Activated T-cell treated with anti-CD3 and anti-CD28 coated beads, Interleukin-2, amount 50 U/mL, for 48 hours (primary cell): ENCODE results near the gene TMEM221.

Source experiments
- DNase-seq, 2 experiments: peaks; one replicate each; pipeline ENCODE4 v3.0.0-alpha.2; 2020

The TMEM221 gene

DNA sequence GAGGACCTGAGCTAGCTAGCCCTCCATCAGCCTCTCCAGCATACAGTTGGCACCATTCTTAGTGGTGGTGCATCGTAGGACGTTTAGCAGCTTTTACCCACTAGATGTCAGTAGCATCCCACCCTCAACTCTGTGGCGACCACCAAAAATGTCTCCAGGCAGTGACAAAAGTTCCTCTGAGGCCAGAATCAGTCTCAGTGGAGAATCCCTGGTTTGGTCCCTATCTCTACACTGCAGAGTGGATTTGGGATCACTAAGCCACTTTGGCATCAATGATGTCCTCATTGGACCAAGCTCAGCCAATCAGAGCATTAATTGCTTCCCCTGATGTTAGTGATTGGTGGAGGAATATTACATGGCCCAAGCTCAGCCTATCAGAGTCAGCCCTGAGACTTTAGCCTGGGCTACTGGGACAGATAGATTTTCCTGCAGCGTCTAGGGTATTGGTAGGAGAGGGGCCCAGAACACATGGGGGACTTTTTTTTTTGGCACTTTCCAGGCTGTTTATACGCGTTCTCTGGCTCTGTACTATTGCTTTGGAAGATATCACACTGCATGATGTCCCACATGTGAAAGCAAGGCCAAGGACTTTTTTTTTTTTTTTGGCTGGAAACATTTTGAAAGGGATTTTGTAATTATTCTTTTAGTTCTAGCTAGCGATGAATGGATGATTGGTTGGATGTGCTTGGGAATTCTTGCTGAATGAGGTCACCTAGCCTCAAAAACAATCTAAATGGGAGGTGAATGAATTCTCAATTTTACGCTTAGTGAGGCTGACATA, 7.0 kb downstream of the TMEM221 start:
- DNase-seq: peak; percentile 50 to 55

DNA sequence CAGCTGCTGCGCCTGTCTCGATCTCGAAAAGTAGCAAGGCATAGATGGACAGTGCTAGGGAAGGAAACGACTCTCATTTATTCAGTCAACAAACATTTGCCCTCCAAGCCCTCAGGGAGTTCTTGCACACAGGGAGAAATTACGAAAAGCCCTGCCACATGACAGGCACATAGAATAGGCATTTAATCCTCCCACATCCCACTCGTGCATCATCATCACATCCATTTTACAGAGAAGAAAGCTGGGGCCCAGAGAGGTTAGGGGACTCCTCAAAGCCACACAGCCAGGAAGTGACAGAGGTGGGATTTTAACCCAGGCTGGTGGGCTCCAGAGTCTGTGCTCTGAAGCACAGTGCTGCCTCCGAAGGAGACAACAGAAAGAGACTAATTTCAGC, 11.6 kb downstream of the TMEM221 start:
- DNase-seq: no peak

DNA sequence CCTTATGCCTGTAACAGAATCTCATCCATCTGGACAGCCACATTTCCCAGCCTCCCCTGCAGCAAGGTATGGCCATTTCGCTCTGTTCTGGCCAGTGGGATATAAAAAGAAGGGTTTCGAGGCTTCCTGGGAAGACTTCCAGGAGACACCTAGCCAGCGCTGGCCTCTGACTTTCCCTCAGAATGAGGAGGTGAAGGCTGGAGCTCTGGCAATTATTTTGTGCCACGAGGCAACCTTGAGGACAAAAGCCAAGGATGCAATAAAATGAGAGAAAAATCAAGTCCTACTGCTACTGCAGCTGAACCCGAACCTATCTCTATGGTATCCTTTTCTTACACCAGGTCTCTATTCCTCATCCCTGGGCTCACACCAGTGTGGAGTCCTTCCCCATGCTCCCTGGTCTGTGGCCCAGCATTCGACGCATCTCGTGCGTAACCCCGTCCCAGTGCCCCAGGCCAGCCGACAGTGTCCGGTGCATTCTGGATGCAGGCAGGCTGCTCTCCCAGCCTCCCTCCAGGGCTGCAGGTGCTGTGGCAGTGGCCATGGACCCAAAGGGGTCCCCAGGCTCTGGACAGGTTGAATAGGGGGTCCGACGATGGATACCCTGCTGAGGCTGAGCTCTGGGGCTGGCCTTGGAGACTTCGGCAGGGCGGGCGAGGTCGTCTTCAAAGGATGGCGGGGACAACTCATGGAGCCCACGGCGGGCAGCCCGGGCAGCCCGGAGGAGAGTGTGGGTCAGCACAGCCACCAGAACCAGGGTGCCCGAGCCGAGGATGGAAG, 12.2 kb downstream of the TMEM221 start:
- DNase-seq: no peak

DNA sequence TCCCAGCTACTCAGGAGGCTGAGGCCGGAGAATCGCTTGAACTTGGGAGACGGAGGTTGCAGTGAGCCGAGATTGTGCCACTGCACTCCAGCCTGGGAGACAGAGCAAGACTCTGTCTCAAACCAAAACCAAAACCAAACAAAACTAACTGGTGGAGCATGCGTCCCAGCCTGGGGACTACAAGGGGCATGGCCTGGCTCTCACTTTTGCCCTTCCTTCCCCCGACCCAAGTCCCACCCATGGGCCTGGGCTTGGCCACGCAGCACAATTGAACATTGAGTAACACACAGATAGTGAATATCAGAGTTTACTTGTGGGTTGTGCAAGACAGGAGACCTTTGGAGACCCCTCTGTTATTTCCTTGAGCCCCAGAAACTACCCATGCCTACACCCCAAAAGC, 13.2 kb downstream of the TMEM221 start:
- no peak for DNase-seq

DNA sequence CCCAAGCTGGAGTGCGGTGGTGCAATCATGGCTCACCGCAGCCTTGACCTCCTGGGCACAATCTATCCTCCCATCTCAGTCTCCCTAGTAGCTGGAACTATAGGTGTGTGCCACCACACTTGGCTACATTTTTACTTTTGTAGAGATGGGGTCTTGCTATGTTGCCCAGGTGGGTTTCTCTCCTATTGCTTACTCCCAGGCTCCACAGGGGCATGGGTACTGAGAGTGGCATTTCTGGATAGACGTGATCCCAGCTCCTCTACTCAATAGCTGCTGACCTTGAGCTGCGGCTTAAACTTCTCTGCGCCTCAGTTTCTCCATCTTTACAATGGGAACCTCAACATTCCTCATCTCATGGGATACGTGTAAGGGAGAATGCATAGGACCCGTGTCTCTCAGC, 17.1 kb downstream of the TMEM221 start:
- DNase-seq: no peak

DNA sequence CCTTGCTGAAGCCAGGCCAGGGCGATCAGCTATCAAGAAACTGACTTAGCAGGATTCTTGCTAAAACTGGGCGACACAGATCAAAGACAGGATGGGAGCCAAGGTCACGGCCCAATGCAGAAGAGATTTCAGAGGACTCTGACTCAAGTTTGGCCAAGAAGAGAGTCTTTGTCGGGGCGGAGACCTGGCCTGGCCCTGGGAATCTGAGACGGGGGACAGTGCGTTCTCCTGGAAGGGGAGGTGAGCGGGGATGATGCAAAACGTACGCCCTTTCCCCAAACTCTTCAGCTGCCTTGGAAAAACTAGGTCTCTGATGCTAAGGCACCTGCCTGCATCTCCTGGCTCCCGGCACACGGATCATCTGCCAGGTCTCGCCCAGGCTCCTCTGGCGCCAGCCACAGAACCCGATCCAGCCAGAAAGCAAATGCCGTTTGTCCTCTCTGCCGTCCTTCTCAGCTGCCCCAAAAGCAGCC, 18.8 kb downstream of the TMEM221 start:
- no peak for DNase-seq

DNA sequence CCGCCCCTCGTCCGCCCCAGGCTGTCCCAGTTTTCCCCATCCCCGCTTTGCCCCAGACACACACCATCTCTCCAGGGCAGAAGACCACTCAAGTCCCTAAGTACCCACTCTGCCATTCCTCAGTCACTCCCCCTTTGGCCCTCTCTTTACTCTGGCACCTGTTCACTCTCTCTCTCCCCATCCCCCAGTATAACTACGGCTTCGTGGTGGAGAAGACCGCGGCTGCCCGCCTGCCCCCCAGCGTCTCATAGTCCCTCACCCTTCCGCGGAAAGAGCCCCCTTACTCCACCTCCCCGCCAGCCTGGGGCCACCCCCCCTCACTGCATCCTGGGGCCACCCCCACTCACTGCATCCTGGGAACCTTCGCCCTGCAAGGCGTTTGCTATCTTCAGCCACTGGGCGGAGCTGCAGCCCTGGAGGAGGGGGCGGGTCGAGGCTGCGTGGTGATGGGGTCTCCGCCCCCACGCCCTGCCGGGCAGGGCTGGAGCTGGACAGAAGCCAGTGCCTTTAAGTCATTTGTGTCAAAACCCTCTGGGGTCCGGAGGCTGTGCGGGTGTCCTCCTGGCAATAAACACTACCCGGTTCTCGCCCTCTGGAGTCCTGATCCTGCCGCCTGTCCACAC, 23.6 kb downstream of the TMEM221 start:
- peak; percentile 60 to 61 for DNase-seq

DNA sequence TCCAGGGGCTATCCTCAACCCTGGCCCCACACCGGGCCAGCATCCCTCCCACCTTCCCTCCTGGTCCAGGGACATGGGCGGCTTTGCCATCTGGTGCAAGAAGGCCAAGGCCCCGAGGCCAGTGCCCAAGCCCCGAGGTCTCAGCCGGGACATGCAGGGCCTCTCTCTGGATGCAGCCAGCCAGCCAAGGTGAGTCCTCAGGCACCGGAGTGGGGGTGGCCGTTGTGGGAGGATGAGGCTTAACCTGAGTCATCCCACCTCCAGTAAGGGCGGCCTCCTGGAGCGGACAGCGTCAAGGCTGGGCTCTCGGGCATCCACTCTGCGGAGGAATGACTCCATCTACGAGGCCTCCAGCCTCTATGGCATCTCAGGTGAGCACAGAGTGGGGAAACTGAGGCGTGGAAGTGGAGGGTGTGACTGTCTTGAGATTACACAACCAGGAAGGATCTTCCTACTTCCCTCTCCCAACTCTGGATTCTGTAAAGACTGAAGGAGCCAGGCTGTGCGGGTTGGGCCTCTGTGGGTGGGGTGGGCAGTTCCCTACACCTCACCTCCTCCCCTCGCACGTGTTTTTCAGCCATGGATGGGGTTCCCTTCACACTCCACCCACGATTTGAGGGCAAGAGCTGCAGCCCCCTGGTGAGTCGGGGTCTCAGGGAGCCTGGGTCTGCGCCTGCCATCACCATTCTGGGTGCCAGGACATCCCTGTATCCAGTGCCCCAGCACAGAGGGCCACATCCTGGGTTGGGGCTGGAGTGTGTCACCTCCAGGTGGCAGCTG, 24.8 kb downstream of the TMEM221 start:
- no peak for DNase-seq

DNA sequence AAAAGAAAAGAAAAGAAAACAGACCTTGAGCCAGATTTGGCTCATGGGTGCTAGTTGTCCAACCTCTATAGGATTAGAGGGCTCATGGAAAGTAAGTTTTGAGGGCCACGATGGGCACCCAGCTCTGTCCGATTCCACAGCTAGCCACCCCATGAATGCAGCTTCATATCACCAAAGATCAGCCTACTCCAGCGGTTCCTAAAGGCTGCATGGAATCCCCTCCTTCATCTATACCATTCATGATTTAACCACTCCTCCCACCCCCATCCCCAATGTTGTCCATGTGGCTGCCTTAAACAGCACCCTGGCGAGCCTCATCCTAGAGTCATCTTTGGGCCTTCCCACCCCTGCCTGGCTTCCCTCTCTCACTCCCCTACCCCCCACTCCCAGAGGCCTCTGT, 26.5 kb downstream of the TMEM221 start:
- DNase-seq: no peak

DNA sequence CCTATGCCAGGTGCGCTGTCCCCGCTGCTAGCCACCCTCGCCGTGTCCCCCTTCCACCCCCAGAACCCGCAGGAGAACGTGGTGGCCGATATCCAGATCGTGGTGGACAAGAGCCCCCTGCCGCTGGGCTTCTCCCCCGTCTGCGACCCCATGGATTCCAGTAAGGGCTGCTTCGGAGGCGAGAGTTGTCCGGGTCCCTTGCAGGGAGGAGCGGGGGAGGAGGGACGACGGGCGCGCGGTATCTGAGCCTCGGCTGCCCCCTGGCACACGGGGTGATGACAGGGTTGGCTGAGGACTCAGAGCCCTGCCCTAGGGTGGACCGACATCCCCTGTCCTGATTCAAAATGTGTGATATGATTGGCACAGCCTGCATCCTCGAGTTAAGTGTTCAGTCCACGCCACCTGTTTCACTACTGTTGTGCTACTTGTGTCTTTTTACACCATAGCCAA, 28.0 kb downstream of the TMEM221 start:
- peak; percentile 51 to 58 for DNase-seq

DNA sequence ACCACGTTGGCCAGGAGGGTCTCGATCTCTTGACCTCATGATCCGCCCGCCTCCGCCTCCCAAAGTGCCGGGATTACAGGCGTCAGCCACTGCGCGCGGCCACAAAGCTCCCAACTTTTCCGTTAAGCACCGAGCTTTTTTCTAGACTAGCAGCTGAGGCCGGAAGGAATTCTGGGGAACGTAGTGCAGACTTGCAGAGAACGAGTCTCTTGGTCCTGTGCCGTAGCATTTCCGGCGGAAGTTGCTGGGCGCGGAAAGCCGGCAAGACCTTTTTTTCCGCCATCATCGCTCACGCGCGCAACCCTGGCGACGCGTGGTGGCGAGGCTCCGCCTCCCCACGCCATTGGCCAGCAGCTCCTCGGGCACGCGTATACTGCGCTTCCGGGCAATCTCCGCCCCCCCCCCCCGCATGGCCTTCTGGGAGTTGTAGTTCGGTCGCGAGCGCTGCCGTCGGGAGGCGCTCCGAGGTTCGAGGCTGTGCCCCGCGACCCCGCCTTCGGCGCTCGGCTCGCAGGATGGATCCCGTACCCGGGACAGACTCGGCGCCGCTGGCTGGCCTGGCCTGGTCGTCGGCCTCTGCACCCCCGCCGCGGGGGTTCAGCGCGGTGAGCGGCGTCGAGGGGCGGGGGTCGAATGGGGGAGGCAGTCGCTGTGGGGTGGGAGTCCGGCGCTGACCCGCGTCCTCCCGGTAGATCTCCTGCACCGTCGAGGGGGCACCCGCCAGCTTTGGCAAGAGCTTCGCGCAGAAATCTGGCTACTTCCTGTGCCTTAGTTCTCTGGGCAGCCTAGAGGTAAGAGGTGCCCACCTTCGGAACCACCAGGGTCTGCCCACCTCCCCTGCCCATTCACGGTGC, 28.6 kb downstream of the TMEM221 start, which contains the start of gene MVB12A:
Gene MVB12A (plus strand): TSS at position 427 of the 854 bp plus-strand sequence. CDS start 89 bp downstream, at position 516.
- DNase-seq: peak; percentile 93 to 96

DNA sequence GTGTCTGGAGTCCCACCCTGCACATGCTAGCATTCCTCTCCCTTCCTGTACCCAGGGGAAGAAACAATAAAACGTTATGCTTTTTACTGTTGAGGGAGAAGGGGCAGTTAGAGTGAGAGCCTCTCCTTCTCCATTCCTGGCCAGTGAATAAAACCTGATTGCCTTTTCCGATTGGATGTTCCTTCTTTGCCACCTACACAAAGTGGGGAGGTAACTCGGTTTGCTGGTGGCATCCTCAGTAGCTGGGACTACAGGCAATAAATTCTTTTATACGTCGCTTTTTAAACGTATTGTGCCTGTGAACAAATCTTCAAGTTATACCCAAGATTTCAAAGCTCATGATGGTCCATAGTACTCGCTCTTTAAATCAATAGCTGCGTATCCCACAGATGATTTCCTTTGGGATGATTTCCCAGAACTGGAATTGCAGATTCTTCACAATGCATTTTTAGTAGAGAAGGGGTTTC, 29.3 kb downstream of the TMEM221 start:
- no peak for DNase-seq

DNA sequence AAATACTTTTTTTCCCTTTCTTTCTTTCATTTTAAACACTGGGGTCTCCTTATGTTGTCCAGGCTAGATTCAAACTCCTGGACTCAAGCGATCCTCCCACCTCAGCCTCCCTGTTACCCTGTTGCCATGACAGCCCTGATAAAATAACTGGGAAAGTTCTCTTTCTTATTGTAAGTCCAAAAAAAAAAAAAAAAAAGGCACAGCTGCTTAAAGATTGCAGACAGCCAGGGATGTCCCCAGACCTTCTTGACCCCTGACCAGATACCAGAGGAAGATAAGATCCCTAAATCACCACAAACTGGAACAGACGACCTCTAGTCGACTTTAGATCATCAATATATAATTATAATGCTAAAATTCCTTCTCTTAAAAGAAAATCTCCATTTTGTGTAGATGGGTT, 29.8 kb downstream of the TMEM221 start:
- DNase-seq: no peak

DNA sequence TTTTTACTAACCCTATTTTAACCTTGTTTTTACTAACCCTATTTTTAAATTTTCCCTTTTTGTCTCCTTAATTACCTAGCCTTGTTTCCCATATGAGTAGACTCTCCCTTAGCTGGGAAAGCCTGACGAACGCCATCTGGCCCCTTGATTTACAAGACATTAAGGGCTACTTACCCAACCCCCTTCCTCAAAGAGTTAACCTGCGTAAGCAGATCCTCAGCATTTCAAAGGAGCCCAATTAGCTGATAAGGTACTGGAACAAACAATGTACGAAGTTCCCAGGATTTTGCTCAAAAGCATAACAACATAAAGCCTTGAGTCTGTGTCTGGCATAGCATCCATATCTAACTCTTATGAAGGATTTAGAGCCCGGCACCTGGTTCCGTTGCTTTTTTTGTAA, 33.3 kb downstream of the TMEM221 start:
- no peak for DNase-seq

DNA sequence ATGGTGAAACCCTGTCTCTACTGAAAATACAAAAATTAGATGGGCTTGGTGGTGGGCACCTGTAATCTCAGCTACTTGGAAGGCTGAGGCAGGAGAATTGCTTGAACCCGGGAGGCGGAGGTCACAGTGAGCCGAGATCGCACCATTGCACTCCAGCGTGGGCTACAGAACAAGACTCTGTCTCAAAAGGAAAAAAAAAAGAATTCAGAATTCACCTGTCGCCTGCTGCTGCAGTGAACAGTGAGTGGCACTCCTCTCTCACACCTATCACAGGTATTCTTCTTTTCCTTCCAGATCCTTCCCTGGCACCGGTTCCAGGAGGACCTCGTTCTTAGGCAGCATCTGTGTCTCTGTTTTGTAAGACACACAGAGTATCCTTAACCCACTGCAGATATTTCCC, 34.4 kb downstream of the TMEM221 start:
- DNase-seq: no peak

DNA sequence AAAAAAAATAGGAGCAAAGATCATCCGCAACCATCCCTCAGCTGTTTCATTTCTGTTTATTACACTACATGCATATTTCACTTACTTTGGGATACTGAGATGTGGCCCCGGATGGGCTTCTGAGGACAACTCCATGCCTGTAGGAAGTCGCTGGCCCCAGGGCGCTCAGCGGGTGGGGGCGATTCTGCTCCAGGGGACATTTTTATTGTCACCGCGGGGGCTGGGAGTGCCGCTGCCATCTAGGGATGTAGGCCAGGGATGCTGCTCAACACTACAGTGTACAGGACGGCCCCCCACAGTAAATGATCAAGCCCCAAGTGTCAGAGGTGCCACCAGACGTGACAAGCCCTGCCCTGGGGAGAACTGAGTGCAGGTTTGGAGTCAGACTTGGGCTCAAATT, 36.7 kb downstream of the TMEM221 start:
- DNase-seq: no peak

DNA sequence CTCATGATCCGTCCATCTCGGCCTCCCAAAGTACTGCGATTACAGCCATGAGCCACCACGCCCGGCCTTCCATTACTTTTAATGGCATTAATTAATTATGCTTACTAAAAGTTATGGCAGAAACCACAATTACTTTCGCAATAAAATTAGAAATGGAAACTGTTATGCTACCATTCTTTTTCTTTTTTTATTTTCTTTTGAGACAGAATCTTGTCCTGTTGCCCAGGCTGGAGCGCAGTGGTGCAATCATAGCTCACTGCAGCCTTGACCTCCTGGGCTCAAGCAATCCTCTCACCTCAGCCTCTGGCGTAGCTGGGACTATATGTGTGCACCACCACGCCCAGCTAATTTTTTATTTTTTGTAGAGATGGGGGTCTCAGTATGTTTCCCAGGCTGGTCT, 38.5 kb downstream of the TMEM221 start:
- DNase-seq: no peak

DNA sequence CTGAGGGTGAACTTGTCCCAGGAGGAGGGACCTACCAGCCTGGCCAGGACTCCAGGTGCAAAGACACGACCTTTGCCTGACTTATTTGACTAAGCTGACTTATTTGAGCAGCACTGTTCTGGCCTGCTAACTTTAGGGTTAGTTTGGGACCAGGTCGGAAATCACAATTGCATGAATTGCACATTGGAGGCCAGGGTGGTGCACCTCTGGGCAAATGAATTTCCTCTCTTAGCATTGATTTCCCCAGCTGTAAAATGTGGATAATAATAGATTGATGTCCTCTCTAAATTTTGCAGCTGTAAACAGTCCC, 41.6 kb downstream of the TMEM221 start:
- DNase-seq: no peak

DNA sequence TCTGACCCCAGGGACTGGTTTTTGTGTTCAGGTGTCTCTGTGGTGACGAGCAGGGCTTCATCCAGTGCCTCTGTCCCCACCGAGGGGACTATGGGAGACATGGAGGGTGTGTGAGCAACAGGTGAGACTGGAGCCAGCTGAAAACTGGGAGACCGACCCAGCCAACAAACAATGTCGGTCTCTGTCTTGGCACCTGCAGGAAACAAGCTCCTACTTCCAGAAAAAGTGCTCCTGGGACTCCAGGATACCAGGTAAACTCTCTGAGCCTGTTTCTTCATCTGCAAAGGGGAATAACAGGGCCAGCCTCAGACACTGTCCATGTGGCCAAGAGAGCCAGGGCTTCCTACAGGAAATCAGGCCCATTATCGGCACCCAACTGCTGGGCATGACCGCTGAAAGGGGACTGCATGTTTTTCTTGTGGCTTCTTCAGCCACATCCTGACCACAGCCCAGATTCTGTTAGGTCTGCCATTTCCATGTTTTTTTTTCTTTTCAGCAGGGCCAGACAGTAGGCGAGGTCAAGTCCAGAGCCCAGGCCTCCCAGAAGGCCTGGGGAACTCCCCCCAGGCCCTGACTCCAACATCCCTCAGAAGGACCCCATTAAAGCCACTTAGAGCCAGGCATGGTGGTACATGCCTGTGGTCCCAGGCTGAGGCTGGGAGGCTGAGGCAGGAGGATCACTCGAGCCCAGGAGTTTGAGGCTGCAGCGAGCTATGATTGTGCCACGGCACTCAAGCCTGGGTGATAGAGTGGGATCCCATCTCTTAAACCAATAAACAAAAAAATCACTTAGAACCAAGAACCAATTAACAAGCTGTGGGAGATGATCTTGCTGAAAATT, 42.2 kb downstream of the TMEM221 start:
- DNase-seq: peak in 1 of 2 experiments; percentile 55

DNA sequence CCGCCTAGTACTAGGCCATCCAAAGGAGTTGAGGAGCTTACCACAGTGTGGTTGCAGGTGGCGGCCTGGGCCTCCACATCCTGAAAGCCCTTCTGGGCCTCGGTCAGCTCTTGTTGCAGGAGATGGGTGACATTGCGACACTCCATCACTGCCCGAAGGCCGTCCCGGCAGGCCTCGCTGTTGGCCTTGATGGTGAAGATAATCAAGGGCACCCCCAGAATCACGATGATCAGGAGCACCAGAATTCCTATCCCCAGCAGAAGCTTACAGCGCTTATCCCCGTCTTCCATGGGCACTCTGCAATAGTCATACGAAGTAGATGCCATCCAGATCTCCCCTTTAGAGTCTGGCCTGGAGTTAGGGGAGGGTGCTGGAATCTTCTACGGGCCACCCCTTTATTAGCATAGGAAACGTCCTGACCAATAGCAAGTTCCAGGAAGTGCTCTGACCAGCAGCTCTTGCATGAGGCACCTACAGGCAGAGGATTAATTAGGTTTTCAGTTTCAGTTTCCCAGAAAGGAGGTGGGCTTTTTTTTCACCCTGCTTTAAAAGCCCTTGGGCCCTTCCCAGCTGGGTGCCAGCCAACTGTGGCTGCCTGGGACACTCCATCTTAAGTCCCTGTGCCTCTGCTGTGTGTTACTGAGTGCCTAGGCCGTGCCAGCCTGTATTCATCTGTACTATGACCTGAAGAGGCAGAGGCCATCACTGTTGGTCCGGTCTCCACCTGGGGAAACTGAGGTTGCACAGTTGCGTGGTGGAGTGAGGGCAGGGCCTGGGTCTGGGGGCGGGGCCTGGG, 43.0 kb downstream of the TMEM221 start, which contains the start of gene BST2:
Gene BST2 (minus strand): TSS at position 381 of the 796 bp plus-strand sequence. CDS start 55 bp downstream, at position 326.
- peak; percentile 67 for DNase-seq
